Left cardiac atrium (tissue), 4 donors: Measurements from ENCODE around the gene MYO15B. TPM values are rescaled to one million over a fixed set of nuclear protein-coding genes. Genes with fewer than 3 reads are reported as not detected.
"Not testable (repeated sequence)": the region's sequence is repeated elsewhere in the genome, so short reads cannot be mapped to it uniquely, and the experiment has no call there.

Experiments
- ATAC-seq, 2 donors: fragments of 200-7000 bp; cut with Tn5 transposase; one replicate each; pipeline ENCODE4 v1.9.1; 2020; ENCODE audit warnings: mild to moderate bottlenecking in 2 of 2, moderate library complexity in 2 of 2
- DNase-seq: peaks from one replicate; pipeline ENCODE4 v3.0.0-alpha.2; 2020
- intact Hi-C, 2 donors: fragments of 100-400 bp; cut with DNase I; formaldehyde crosslinking; loops; one replicate each; pipeline versions ENCODE4 v1.14.1 to v1.15.1; 2022 to 2023
- total RNA-seq, 2 donors: library from RNA; stranded (reverse); fragmentation: NEBNext Ultra II Directional; extraction: Animal tissue kit (Norgen Biotek cat#: 25700); gene quantifications; one replicate each; pipeline ENCODE4 v1.2.1, GENCODE V29; 2021
- donor health status: DM: no; HTN: yes; CAD: no.
- donor health status: DM: no; HTN: yes; CAD: no; lungs with severe emphysema.
- donor health status: DM: yes; HTN: yes; CAD: no.
- donor health status: Dilated cardiomyopathy.

MYO15B gene
- total RNA-seq, 2 donors from 2014 or later, result 61.5 to 88.4 TPM

DNA sequence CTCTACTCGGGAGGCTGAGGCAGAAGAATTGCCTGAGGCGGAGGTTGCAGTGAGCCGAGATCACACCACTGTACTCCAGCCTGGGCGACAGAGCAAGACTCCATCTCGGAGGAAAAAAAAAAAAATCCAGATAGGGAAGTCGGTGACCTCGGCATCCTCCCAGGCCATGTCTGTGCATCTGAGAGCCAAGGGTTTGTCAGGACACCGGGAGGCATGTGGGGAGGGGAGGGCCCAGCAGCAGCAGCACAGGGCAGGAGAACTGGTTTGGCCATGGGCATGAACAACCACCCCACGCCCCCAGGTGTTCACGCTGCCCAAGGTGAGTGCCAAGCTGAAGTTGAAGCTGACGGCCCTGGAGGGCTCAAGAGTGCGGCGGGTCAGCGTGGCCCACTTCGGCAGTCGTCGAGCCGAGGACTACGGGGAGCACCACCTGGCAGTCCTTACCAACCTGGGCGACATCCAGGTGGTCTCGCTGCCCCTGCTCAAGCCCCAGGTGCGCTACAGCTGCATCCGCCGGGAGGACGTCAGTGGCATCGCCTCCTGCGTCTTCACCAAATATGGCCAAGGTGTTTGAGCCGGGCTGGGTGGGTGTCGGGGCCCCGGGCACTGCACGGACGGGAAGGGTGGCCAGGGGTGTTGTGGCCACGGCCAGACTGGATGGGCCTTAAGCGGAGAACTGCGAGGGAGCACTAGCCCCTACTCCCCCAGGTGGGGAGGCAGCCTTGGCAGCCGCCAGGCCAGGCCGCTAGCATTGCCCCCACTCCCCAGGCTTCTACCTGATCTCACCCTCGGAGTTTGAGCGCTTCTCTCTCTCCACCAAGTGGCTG is 14.7 kb upstream of the MYO15B start:
- intact Hi-C loops, result no loop called here
- ATAC-seq (no peak), DNase-seq (no peak)

DNA sequence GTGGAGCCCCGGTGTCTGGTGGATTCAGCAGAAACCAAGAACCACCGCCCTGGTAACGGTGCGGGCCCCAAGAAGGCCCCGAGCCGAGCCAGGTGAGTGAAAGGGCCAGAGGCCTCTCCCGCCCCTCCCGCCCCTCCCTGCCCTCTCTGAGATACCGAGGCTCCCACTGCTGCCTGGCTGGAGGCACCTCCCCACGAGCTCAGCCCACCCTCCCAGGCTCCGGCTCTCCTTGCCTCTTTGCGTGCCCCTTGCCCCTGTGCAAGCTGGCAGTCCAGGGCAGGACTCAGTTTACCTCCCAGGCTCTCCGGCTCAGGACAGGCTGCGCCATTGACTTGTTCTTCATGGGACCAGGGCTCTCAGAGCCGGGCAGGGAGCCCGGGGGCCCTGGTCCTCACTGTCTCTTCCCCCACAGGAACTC is 14.1 kb upstream of the MYO15B start:
- no peak for DNase-seq
- intact Hi-C loops, result no loop called here
- no peak for ATAC-seq

DNA sequence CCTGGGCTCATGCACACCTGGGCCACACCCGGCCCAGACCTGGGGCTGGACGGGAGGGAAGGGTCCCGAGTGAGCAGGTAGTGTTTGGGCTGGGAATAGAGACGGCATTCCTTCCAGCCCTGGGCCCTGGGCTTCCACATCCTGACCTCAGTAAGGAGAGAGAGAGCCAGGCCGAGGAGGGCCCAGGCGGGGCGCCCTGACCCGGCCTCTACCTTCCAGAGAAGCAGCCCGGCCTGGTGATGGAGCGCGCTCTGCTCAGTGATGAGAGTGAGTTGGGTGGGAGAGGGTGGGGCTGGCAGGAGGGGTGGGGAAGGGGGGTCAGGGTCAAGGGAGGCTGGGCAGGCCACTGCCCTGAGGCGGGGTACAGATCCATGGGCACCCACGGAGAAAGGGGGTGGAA is 13.6 kb upstream of the MYO15B start:
- intact Hi-C loops, result no loop called here
- no peak for ATAC-seq
- no peak for DNase-seq

GRCh38 chr17:75574404-75575036 is 13.1 kb upstream of the MYO15B start:
- DNase-seq, result no peak
- no peak for ATAC-seq
- intact Hi-C loops, result no loop called here

GRCh38 chr17:75575197-75575596 is 12.4 kb upstream of the MYO15B start:
- no peak for ATAC-seq
- intact Hi-C loops, result no loop called here
- DNase-seq, result no peak

DNA sequence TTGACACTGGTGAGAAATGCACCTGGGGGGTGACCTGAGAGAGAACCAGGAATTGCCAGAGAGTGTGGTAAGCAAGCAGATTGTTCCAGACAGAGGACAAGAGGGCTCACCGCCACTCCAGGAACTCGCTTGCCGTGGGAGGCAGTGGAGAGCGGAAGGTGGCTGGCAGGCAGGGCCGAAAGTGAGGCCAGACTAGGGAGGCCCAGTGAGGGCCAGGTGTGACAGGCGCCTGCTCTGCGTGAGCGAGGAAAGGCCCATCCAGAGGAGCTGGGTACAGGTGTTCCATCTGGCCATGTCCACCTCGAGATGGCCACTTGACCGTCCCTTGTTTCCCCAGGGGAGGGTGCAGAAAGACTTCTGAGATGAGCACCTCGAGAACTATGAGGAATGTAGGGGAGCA is 11.9 kb upstream of the MYO15B start:
- ATAC-seq, result no peak
- intact Hi-C loops, result no loop called here
- DNase-seq, result no peak

GRCh38 chr17:75576661-75577060 is 10.9 kb upstream of the MYO15B start:
- intact Hi-C loops, result no loop called here
- DNase-seq (no peak), ATAC-seq (no peak)

- intact Hi-C loops, ATAC-seq, DNase-seq: not testable (repeated sequence)
Measured at GRCh38 chr17:75581121-75581725, 6.4 kb upstream of the MYO15B start.

- intact Hi-C loops, DNase-seq, ATAC-seq: not testable (repeated sequence)
Measured at GRCh38 chr17:75583197-75583596, 4.4 kb upstream of the MYO15B start.

- intact Hi-C loops, result loop anchor here in 1 of 2 donors (5.0 kb wide), 1 partner anchor 58 kb away; the partner anchor contains the start of gene LLGL2
- DNase-seq (no peak), ATAC-seq (no peak)
Measured at GRCh38 chr17:75584849-75585175, 2.8 kb upstream of the MYO15B start.

- peak; percentile 10 to 21 for ATAC-seq
- intact Hi-C loops, result loop anchor here in 1 of 2 donors (2.0 to 5.0 kb wide), 2 partner anchors 61 to 162 kb away; partner anchors contain the start of gene LLGL2
- peak; percentile 63 for DNase-seq
Measured at GRCh38 chr17:75588596-75589011, 1.0 kb downstream of the MYO15B start.

DNA sequence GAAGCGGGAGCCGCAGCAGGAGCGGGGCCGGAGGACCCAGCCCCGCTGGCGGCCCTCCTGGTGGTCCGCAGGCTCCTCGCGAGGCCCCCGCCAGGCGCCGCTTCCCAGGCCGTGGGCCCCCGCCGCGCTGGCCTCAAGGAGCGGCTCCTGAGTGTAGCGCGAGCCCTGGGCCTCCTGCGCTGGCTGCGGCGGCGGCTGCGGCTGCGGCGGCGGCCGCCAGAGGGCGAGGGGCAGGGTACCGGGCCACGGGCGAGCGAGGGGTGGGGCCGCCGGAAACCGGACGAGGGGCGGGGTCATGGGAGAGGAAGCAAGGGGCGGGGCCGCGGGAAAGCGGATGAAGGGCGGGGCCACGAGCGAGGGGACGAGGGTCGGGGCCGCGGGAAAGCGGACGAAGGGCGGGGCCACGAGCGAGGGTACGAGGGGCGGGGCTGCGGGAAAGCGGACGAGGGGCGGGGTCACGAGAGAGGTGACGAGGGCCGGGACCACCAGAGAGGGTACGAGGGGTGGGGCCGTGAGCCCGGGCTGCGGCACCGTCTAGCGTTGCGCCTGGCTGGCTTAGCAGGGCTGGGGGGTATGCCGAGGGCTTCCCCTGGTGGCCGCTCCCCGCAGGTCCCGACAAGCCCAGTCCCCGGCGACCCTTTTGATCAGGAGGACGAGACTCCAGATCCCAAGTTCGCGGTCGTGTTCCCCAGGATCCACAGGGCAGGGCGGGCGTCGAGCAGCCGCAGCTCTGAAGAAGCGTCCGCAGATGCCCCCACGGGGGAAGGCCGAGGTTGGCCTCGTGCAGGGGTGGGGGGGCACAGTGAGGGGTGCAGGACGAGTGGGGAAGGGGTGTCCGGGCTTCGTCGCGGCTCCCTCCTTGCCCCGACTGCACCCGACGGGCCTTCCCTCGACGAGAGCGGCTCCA is 1.7 kb downstream of the MYO15B start:
- intact Hi-C loops, result loop anchor here in 1 of 2 donors (2.0 to 5.0 kb wide), 2 partner anchors 62 to 162 kb away; partner anchors contain the start of gene LLGL2
- ATAC-seq (peak; percentile 89 to 91), DNase-seq (peak; percentile 97)

DNA sequence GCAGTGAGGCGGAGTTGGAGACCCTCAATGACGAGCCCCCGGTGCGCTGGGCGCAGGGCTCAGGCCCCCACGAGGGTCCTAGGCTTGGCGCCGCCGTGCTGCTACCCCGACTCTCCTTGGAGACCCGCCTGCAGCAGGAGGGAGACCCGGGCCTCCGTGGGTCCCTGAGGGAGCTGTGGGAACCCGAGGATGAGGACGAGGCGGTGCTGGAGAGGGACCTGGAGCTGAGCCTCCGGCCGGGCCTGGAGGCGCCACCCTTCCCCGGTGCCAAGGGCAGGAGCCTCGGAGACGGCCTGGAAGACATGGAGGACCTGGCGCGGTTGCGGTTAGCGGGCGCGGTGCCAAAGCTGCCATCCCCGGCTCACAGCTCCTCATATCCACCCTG is 2.3 kb downstream of the MYO15B start:
- DNase-seq (peak; percentile 48), ATAC-seq (no peak)
- intact Hi-C loops, result loop anchor here in 1 of 2 donors (2.0 to 5.0 kb wide), 2 partner anchors 63 to 163 kb away; partner anchors contain the start of gene LLGL2

DNA sequence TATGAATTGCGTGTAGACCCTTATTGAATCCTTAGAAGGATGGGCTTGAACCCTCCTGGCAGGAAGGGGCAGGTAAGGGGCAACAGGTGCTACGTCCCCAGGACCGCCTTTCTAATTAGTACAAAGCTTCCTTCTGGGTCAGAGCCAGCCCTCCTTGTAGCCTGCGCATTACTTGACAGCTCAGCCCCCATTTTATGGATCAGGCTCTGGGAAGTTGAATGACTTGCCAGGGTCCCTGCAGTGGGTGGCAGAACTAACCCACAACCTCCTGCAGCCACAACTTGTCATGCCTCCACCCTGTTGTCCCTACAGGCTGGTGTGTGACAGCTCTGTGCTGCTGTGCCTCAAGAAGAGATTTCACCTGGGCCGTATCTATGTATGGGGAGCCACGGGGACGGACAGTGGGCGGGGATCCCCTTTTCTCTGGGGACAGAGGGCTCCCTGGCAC is 2.7 kb downstream of the MYO15B start:
- intact Hi-C loops, result no loop called here
- DNase-seq, result no peak
- ATAC-seq, result no peak

DNA sequence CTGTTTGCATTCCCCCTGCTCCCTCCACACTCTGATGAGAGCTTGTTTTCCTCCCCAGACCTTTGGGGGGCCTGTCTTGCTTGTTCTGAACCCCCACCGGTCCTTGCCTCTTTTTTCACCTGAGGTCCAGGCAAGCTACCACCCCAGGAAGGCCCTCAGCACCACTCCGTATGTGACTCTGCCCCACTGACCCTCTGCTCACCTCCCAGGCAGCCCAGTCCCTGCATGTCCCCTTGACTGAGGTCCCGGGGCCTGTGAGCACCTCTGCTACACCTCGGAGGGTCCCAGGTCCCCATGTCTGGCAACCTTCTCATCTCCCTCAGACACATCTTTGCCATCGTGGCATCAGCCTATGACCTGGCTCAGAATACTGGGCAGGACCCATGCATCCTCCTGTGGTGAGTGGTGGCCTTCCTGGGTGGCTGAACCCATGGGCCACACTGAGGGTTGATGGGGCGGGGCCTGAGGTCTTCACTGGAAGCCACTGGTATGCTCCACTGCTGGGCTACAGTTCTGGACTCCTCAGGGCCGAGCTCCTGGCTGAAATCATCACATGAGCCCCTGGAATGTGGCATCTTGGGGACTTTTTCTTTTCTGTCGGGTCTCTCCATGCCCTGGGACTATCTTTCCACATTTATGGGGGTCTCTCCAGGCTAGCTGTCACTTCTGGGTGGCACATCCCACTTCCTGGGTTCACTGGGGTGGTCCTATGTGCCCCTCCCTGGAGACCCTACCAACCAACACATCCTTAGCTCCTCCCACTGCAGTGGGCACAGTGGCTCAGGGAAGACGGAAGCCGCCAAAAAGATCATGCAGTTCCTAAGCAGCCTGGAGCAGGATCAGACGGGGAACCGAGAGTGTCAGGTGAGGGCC is 3.5 kb downstream of the MYO15B start:
- intact Hi-C loops, result no loop called here
- no peak for ATAC-seq
- no peak for DNase-seq

DNA sequence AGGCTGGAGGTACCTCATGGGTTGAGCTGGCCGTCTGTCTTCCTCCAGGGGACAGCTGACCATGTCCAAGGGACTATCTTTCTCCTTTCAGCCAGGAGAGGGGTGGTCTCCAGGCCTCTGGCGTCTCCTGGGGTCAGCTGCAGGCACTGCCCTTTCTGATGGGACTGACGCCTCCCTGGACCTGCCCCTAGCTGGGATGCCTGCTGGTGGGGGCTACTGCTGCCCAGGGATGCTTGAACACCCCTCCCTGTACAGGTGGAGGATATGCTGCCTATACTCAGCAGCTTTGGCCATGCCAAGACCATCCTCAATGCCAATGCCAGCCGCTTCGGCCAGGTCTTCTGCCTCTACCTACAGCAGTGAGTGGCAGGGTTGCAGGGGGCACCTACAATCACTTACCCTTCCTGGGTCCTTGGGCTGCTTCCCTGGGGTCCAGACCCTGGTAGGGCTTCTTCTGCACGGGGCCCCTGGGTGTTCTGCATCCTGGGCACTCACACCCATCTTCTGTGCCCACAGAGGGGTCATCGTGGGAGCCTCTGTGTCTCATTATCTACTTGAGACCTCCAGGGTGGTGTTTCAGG is 4.2 kb downstream of the MYO15B start:
- DNase-seq (no peak), ATAC-seq (no peak)
- intact Hi-C loops, result no loop called here

DNA sequence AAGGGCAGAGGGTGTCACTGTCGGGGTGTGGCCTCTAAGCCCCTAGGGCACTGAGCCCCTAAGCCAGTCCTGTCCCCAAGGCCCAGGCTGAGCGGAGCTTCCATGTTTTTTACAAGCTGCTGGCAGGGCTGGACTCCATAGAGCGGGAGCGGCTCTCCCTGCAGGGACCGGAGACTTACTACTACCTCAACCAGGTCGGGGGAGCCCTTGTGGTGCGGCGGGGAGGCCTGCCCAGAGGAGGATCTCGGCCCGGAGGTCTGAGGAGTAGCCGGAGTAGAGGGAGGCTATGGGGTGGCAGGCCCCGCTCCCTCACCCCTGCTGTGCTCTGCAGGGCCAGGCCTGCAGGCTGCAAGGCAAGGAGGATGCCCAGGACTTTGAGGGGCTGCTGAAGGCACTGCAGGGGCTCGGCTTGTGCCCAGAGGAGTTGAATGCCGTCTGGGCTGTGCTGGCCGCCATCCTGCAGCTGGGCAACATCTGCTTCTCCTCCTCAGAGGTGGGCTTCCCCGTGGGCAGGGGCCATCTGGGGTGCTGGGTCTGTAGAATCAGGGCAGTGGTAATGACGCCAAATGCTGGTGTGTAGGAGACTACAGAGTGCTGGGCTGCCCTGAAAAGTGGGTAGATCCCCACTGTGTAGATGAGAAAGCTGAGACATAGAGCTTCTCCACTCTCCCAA is 4.9 kb downstream of the MYO15B start:
- DNase-seq (no peak), ATAC-seq (no peak)
- intact Hi-C loops, result no loop called here
